Activated CD8-positive, alpha-beta T cell treated with anti-CD3 and anti-CD28 coated beads for 36 hours (primary cell): Measurements from ENCODE around the gene FAM222B. TPM values are rescaled to one million over a fixed set of nuclear protein-coding genes. Genes with fewer than 3 reads are reported as not detected.
"Not testable (repeated sequence)": the region's sequence is repeated elsewhere in the genome, so short reads cannot be mapped to it uniquely, and the experiment has no call there.

Experiments used
- ATAC-seq: fragments of 200-7000 bp; cut with Tn5 transposase; one replicate; pipeline ENCODE4 v1.10.0; 2021; ENCODE audit warnings: mild to moderate bottlenecking, moderate library complexity
- CTCF ChIA-PET: fragments of 350-600 bp; sonication (Branson Sonifier 250); formaldehyde crosslinking; loops from one replicate; lab custom pipeline; 2021; ENCODE audit warnings: antibody characterized with exemption; lab: Charles Lee
- POLR2A ChIA-PET: fragments of 350-600 bp; sonication (Branson Sonifier 250); formaldehyde crosslinking; loops from one replicate; lab custom pipeline; 2021; ENCODE audit warnings: antibody characterized with exemption; lab: Charles Lee
- DNase-seq: peaks from one replicate; pipeline ENCODE4 v3.0.0-alpha.2; 2020
- H3K27ac Mint-ChIP-seq: one replicate; pipeline ENCODE4 v1.8.0; 2021; ENCODE audit warnings: mild to moderate bottlenecking, mixed read lengths
- H3K27me3 Mint-ChIP-seq: one replicate; pipeline ENCODE4 v1.8.0; 2021; ENCODE audit warnings: mixed read lengths
- H3K36me3 Mint-ChIP-seq: one replicate; pipeline ENCODE4 v1.8.0; 2021; ENCODE audit warnings: low read depth, mixed read lengths
- H3K4me1 Mint-ChIP-seq: one replicate; pipeline ENCODE4 v1.8.0; 2021; ENCODE audit warnings: low read depth, mixed read lengths
- H3K4me3 Mint-ChIP-seq: one replicate; pipeline ENCODE4 v1.8.0; 2021; ENCODE audit warnings: mild to moderate bottlenecking, moderate library complexity, mixed read lengths
- H3K9me3 Mint-ChIP-seq: one replicate; pipeline ENCODE4 v1.8.0; 2021; ENCODE audit warnings: mixed read lengths
- intact Hi-C: fragments of 100-400 bp; cut with micrococcal nuclease; formaldehyde crosslinking; loops from one replicate; pipeline ENCODE4 v1.10.0; 2022
- total RNA-seq, 2 experiments: library from RNA; stranded (reverse); gene quantifications; one replicate each; pipeline ENCODE4 v1.2.3, GENCODE V29; 2021
- TF ChIP-seq, protein P1 (sequence below): fragments of 200-600 bp; IDR thresholded peaks from one replicate; pipeline ENCODE4 v1.8.0; 2022; ENCODE audit warnings: antibody characterized with exemption, mild to moderate bottlenecking

FAM222B gene
- total RNA-seq, 2 experiments from 2014 or later: 14.7 to 15.2 TPM

DNA sequence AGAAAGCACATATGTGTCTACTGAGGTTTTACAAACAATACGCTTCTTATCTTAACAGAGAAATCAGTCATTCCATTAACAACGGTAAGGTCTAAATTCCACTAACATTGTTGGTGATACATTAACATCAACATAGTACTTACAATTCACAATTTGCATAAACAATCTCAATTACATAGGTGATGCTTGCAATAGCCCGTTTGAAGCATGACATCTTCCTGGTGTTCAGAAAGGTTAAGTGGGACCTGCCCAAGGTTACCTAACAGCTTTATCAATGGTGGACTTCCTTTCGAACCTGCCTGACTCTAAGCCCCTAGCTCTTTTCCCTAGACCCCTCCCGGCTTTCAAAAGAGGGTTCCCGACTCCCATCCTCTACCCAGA lies 699 bp downstream of the FAM222B start:
- Mint-ChIP-seq H3K36me3 (peaks cover 4% of the 10 kb centered on the region), H3K4me1 (peaks cover 21% of the 10 kb centered on the region), H3K27me3 (no peaks in the 10 kb centered on the region), H3K4me3 (peak overlapping the region; percentile 86), H3K9me3 (no peaks in the 10 kb centered on the region), H3K27ac (peak overlapping the region; percentile 92)
- DNase-seq (no peak), ATAC-seq (peak; percentile 11)
- ChIA-PET POLR2A (interaction anchor here (0.8 to 1.7 kb wide), 12 partner anchors 18 to 139 kb away, joined by 3 to 5 read pairs (median 3); partner anchors contain the start of gene TLCD1), CTCF (interaction anchor here (0.6 to 6.7 kb wide), 19 partner anchors 8 to 453 kb away, joined by 3 to 58 read pairs (median 4); partner anchors contain the start of genes DHRS13 and TLCD1)
- intact Hi-C loops: no loop called here
- TF ChIP-seq, protein P1, sequence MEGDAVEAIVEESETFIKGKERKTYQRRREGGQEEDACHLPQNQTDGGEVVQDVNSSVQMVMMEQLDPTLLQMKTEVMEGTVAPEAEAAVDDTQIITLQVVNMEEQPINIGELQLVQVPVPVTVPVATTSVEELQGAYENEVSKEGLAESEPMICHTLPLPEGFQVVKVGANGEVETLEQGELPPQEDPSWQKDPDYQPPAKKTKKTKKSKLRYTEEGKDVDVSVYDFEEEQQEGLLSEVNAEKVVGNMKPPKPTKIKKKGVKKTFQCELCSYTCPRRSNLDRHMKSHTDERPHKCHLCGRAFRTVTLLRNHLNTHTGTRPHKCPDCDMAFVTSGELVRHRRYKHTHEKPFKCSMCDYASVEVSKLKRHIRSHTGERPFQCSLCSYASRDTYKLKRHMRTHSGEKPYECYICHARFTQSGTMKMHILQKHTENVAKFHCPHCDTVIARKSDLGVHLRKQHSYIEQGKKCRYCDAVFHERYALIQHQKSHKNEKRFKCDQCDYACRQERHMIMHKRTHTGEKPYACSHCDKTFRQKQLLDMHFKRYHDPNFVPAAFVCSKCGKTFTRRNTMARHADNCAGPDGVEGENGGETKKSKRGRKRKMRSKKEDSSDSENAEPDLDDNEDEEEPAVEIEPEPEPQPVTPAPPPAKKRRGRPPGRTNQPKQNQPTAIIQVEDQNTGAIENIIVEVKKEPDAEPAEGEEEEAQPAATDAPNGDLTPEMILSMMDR: no peak

DNA sequence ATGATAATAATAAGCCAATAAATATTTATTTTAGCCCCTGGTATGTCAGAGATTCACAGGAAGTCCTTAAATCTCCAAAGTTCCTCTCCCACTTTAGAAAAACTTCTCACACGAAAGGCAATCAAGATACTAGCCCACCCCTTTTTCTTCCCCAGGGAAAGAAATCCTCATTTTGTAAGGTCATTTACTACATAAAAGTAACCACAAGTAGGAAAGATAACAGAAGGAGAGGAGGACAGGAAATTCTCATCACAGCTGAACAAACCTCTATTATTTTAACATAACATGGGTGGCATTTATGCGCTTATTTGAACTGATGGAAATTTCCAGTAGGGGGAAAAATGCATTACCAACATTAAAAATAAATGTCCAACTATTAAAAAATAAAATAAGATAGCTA lies 3.4 kb downstream of the FAM222B start:
- TF ChIP-seq, protein P1: no peak
- no peak for ATAC-seq
- intact Hi-C loops: no loop called here
- Mint-ChIP-seq H3K27me3 (no peaks in the 10 kb centered on the region), H3K4me3 (no peak overlapping the region), H3K27ac (peak overlapping the region; percentile 50), H3K9me3 (no peaks in the 10 kb centered on the region), H3K4me1 (peaks cover 24% of the 10 kb centered on the region), H3K36me3 (peaks cover 7% of the 10 kb centered on the region)
- POLR2A ChIA-PET: interaction anchor here (0.7 kb wide), 1 partner anchor 12 kb away, joined by 3 read pairs; no protein-coding TSS in a partner anchor
- DNase-seq: no peak
- CTCF ChIA-PET: interaction anchor here (1.8 to 6.7 kb wide), 4 partner anchors 10 to 76 kb away, joined by 5 to 58 read pairs (median 10); no protein-coding TSS in a partner anchor

DNA sequence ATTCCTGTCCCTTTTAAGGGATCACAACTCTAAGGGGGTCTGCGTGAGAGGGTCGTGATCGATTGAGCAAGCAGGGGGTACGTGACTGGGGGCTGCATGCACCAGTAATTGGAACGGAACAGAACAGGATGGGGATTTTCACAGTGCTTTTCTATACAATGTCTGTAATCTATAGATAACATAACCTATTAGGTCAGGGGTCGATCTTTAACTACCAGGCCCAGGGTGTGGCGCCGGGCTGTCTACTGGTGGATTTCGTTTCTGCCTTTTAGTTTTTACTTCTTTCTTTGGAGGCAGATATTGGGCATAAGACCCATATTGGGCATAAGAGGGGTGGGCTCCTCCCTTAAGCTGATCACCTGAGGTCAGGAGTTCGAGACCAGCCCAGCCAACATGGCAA lies 6.0 kb downstream of the FAM222B start:
- Mint-ChIP-seq H3K4me1 (peaks cover 27% of the 10 kb centered on the region), H3K36me3 (peaks cover 17% of the 10 kb centered on the region)
- H3K9me3 Mint-ChIP-seq, H3K27ac Mint-ChIP-seq, ATAC-seq, H3K27me3 Mint-ChIP-seq, intact Hi-C loops, H3K4me3 Mint-ChIP-seq, DNase-seq: not testable (repeated sequence)
- CTCF ChIA-PET: interaction anchor here (1.4 to 1.7 kb wide), 2 partner anchors 81 to 87 kb away, joined by 3 to 4 read pairs; no protein-coding TSS in a partner anchor
- POLR2A ChIA-PET: interaction anchor here (0.7 kb wide), 1 partner anchor 11 kb away, joined by 3 read pairs; no protein-coding TSS in a partner anchor

DNA sequence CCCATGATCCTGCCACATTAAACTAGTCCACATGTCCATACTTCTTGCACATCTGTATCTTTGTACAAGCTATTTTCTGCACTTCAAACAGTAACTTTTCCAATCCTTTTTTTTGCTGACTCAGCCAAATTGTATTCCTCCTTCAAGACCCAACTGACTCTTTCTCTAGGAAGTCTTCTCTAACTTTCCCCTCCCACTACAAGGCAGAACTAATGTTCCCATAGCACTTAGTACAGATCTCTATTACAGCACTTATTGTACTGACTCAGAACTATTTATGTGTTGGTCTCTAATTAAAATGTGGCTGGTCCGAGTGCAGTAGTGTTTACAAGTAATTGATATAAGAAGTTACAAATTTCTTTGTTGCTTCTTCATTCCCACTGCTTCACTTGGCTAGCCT lies 8.2 kb downstream of the FAM222B start:
- no peak for ATAC-seq
- Mint-ChIP-seq H3K4me1 (peaks cover 16% of the 10 kb centered on the region), H3K27ac (peak overlapping the region; percentile 1), H3K36me3 (peaks cover 19% of the 10 kb centered on the region), H3K27me3 (no peaks in the 10 kb centered on the region), H3K4me3 (no peak overlapping the region), H3K9me3 (no peaks in the 10 kb centered on the region)
- TF ChIP-seq, protein P1: no peak
- CTCF ChIA-PET: interaction anchor here (1.5 kb wide), 1 partner anchor 119 kb away, joined by 4 read pairs; no protein-coding TSS in a partner anchor
- intact Hi-C loops: no loop called here
- no peak for DNase-seq
- POLR2A ChIA-PET: interaction anchor here (1.0 kb wide), 1 partner anchor 19 kb away, joined by 3 read pairs; no protein-coding TSS in a partner anchor

DNA sequence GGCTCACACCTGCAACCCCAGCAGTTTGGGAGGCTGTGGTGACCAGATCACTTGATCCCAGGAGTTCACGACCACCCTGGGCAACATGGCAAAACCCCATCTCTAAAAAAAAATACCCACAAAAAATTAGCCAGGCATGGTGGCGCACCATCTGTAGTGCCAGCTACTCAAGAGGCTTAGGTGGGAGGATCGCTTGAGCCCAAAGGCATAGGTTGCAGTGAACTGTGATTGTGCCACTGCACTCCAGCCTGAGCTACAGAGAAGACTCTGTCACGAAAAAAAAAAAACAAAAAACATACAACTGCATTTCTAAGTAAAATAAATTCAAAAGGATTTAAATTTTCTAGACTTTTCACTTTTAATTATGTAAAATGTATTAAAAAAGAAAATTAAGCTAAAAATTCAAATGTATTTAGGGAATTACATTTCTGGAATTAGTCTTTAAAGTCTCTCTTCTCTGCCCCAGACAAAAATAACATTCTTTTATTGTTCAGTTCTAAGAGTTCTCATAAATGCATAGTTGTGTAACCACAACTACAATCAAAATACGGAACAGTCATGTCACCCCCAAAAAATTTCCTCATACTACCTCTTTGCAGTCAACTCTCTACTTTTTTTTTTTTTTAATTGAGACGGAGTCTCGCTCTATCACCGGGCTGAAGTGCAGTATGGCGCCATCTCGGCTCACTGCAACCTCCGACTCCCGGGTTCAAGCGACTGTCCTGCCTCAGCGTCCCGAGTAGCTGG lies 14.1 kb downstream of the FAM222B start:
- H3K4me3 Mint-ChIP-seq: no peak overlapping the region
- no peak for ATAC-seq
- POLR2A ChIA-PET: no interaction called here

More for the DNA sequence above, 14.1 kb downstream of the FAM222B start:
- no peak for DNase-seq
- TF ChIP-seq, protein P1: no peak
- intact Hi-C loops: no loop called here
- Mint-ChIP-seq H3K27me3 (no peaks in the 10 kb centered on the region), H3K9me3 (no peaks in the 10 kb centered on the region), H3K36me3 (peaks cover 13% of the 10 kb centered on the region), H3K4me1 (peaks cover 9% of the 10 kb centered on the region), H3K27ac (no peak overlapping the region)
- CTCF ChIA-PET: interaction anchor here (1.0 to 2.1 kb wide), 3 partner anchors 65 to 102 kb away, joined by 3 to 9 read pairs (median 4); no protein-coding TSS in a partner anchor
